GM21528 (cell line): ENCODE data around the gene ZDHHC11B.
"Not testable (repeated sequence)": the region's sequence is repeated elsewhere in the genome, so short reads cannot be mapped to it uniquely, and the experiment has no call there.

Experiments
- ATAC-seq: cut with Tn5 transposase; IDR thresholded peaks from one replicate; pipeline ENCODE4 v1.9.1; 2021; ENCODE audit warnings: mild to moderate bottlenecking, moderate library complexity; ENCODE audit not compliant: unreplicated experiment, low FRiP score

ZDHHC11B gene

GRCh38 chr5:784428-785177 is at the start of gene ZDHHC11B:
Gene ZDHHC11B, minus strand, starts transcription at chr5:784729. Its CDS starts 17,810 bp downstream, at chr5:766919.
- ATAC-seq, result peak; percentile 65

GRCh38 chr5:834013-834412 is 49.5 kb upstream of the ZDHHC11B start:
- not testable (repeated sequence) for ATAC-seq

- ATAC-seq, result not testable (repeated sequence)
Measured at GRCh38 chr5:828194-828593, 43.7 kb upstream of the ZDHHC11B start.

- ATAC-seq, result not testable (repeated sequence)
Measured at GRCh38 chr5:825544-825943, 41.0 kb upstream of the ZDHHC11B start.

- no peak for ATAC-seq
Measured at GRCh38 chr5:821504-821903, 37.0 kb upstream of the ZDHHC11B start.

GRCh38 chr5:820245-820644 is 35.7 kb upstream of the ZDHHC11B start:
- ATAC-seq, result no peak

- no peak for ATAC-seq
Measured at GRCh38 chr5:819078-819477, 34.5 kb upstream of the ZDHHC11B start.

- no peak for ATAC-seq
Measured at GRCh38 chr5:816176-816575, 31.6 kb upstream of the ZDHHC11B start.

- ATAC-seq, result no peak
Measured at GRCh38 chr5:815449-815848, 30.9 kb upstream of the ZDHHC11B start.

GRCh38 chr5:813575-813974 is 29.0 kb upstream of the ZDHHC11B start:
- not testable (repeated sequence) for ATAC-seq

- not testable (repeated sequence) for ATAC-seq
Measured at GRCh38 chr5:811384-811783, 26.9 kb upstream of the ZDHHC11B start.

- ATAC-seq, result not testable (repeated sequence)
Measured at GRCh38 chr5:807719-808514, 23.4 kb upstream of the ZDHHC11B start.

- ATAC-seq, result no peak
Measured at GRCh38 chr5:801472-801871, 16.9 kb upstream of the ZDHHC11B start.

GRCh38 chr5:801055-801454 is 16.5 kb upstream of the ZDHHC11B start:
- not testable (repeated sequence) for ATAC-seq

GRCh38 chr5:798505-799138 is 14.1 kb upstream of the ZDHHC11B start:
- not testable (repeated sequence) for ATAC-seq

GRCh38 chr5:797986-798385 is 13.5 kb upstream of the ZDHHC11B start:
- ATAC-seq, result not testable (repeated sequence)

GRCh38 chr5:795873-796272 is 11.3 kb upstream of the ZDHHC11B start:
- ATAC-seq, result not testable (repeated sequence)

GRCh38 chr5:794948-795347 is 10.4 kb upstream of the ZDHHC11B start:
- not testable (repeated sequence) for ATAC-seq

GRCh38 chr5:788703-789102 is 4.2 kb upstream of the ZDHHC11B start:
- not testable (repeated sequence) for ATAC-seq

- ATAC-seq, result not testable (repeated sequence)
Measured at GRCh38 chr5:787857-788233, 3.3 kb upstream of the ZDHHC11B start.

GRCh38 chr5:787224-787856 is 2.8 kb upstream of the ZDHHC11B start:
- not testable (repeated sequence) for ATAC-seq
